K562 (cell line): ENCODE measurements around the gene TUBB4B.

Experiments used
- E4F1 ChIP-seq: fragments of 250-450 bp; sonication (Bioruptor Pico); IDR thresholded peaks from 2 replicates; pipeline ENCODE4 v1.5.0; 2021; ENCODE audit warnings: mild to moderate bottlenecking, borderline replicate concordance
- PHF21A ChIP-seq: fragments of 450-650 bp; IDR thresholded peaks from 2 replicates; pipeline ENCODE4 v1.6.1; 2017; ENCODE audit warnings: low read depth, borderline replicate concordance
- SNAPC5 ChIP-seq: fragments of 250-450 bp; sonication (Bioruptor Pico); IDR thresholded peaks from 2 replicates; pipeline ENCODE4 v1.8.0; 2021; ENCODE audit warnings: moderate library complexity, mild to moderate bottlenecking, inconsistent platforms
- TCF3 ChIP-seq: sonication (generic); formaldehyde crosslinking; IDR thresholded peaks from 2 replicates; pipeline ENCODE4 v1.4.0; 2020; ENCODE audit warnings: mild to moderate bottlenecking, missing genetic modification reagents

- TF ChIP-seq TCF3 (CRISPR knock-in tag) = no peak
- no peak for TF ChIP-seq PHF21A
- no peak for TF ChIP-seq E4F1 (CRISPR knock-in tag)
- TF ChIP-seq SNAPC5 (CRISPR knock-in tag) = no peak
Observed at GRCh38 chr9:137194909-137195308, 46.2 kb upstream of the TUBB4B start.
